Right kidney (tissue), 1 donor: ENCODE data around the gene MEAF6.
A peak's percentile ranks its signal among the peaks of the same experiment; 100 is the strongest.

Experiments
- DNase-seq: peaks from one replicate; pipeline ENCODE4 v3.0.0-alpha.2; 2016

The MEAF6 gene

GRCh38 chr1:37485902-37486679 lies 28.5 kb downstream of the MEAF6 start:
- DNase-seq, result no peak

GRCh38 chr1:37484325-37485051 lies 30.1 kb downstream of the MEAF6 start:
- no peak for DNase-seq

- DNase-seq, result no peak
Measured at GRCh38 chr1:37483785-37484184, 30.8 kb downstream of the MEAF6 start.

DNA sequence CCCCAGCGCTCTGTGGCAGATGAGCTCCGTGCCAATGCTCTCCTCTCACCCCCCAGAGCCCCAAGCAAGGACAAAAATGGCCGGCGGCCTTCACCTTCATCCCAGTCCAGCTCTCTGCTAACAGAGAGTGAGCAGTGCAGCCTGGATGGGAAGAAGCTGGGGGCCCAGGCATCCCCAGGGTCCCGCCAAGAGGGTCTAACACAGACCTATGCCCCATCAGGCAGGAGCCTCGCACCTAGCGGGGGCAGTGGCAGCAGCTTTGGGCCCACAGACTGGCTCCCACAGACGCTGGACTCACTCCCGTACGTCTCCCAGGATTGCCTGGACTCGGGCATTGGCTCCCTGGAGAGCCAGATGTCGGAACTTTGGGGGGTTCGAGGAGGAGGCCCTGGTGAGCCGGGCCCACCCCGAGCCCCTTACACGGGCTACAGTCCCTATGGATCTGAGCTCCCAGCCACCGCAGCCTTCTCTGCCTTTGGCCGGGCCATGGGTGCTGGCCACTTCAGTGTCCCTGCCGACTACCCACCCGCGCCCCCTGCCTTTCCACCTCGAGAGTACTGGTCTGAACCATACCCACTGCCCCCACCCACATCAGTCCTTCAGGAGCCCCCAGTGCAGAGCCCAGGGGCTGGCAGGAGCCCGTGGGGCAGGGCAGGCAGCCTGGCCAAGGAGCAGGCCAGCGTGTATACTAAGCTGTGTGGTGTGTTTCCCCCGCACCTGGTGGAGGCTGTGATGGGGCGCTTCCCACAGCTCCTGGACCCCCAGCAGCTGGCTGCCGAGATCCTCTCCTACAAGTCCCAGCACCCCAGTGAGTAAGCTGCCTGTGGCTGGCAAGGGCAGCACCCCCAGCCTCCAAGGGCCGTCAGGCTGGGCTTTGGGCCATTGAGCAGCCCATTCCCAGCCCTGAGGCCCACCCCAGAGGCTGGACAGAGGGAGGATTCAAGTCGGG lies 31.5 kb downstream of the MEAF6 start:
- DNase-seq, result no peak

GRCh38 chr1:37482004-37482785 lies 32.4 kb downstream of the MEAF6 start:
- no peak for DNase-seq

DNA sequence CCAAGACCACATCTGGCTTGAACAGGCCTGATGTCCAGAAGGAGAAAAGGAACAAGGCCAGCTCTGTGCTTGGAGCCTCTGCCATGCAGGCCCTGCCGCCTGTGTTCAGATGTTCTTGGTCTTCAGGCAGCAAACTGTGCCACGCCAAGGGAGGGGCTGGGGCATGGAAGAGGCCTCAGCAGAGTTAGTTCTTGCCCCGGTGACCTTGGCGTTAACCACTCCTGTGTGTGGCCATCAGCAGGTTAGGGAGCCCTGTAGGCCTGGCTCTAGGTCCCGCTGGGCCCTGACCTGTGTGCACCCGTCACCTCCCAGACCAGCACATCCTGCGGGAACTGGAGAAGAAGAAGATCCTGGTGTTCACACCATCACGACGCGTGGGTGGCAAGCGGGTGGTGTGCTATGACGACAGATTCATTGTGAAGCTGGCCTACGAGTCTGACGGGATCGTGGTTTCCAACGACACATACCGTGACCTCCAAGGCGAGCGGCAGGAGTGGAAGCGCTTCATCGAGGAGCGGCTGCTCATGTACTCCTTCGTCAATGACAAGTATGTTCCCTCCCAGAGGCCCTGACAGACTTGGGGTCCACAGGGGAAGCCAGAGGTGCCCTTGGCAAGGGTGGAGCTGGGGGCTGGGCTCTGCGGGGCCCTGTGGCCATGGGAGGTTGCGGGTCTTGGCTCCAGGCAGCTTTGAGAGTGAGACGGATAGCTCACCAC lies 33.1 kb downstream of the MEAF6 start:
- DNase-seq, result no peak

DNA sequence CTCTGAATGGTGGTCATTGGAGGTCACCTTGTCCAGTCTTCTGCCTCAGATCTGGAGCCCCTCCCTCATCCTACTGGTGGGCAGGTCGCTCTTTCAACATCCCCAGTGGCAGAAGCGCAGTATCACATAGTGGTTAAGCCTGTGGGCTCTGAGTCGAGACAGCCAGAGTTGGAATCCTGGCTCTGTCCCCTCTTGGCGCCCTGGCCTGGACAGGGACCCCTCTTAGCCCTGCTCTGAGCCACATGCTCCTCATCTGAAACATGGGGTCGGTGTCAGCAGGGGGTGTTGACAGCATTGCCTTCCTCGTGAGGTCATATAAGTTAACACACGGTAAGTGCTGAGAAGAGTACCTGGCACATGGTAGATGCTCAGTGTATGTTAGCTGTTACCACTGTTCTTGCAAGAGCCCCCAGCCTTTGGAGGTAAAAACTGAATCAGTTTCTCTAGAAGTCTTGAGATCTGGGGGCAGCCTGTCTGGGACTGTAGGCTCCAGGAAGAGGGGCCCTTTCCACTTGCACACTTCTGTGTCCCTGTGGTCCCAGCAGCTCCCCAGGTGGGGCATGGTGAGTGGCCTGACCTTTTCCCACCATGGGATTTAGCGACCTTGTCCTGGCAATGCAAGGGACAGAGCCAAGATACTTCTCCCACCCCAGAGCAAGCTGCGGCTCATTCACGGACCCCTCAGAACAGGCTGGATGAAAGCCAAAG lies 33.8 kb downstream of the MEAF6 start:
- DNase-seq, result no peak

DNA sequence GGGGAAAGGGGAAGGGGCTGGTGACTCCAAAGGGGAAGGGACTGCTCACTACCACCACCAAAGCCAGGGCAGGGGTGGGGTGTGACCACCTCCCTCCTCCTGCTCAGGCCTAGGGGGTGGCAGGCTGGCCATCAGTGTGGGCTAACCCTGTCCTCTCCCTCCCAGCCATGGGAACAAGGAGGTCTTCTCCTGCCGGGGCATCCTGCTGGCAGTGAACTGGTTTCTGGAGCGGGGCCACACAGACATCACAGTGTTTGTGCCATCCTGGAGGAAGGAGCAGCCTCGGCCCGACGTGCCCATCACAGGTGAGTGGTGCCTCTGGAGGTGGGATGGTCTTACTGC lies 34.5 kb downstream of the MEAF6 start:
- DNase-seq, result no peak

DNA sequence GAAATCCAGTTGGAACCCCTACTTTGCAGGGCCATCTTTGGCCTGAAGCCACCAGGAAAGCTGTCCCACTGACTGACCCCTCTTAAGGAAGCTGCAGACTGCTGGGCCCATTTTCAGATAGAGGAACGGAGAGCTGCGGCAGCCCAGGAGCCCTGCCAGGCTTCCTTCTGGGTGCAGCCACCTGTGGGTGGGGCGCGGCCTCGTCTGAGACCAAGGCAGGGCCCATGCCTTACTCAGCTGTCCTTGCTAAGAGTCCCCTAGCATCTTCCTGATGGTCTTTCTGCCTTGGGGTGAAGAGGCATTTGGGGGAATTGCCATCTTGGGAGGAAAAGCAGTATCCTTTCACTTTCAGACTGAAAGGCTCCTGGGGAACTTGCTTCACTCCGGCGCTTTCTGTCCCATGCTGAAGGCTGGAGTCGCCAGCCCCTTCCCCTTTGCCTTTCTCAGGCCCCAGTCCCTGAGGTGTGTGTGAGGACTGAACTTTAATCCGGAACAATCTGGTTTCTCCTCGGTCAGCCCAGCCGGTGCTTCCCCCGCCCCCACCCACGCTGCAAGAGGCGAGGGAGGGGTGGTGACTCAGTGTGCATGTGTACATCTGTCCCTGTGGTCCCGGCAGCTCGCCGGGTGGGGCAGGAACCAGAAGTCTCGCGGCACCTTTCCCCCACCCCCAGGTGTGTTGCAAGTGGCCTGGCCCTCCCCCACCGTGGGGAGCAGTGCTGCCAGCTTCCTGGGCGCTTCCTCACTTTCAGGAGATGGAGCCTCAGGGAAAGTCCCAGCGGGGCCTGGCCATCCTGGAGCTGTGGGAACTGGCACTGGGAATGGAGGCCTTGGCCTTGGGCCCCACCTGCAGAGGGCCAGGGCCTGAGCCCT lies 35.1 kb downstream of the MEAF6 start:
- peak; percentile 40 for DNase-seq

DNA sequence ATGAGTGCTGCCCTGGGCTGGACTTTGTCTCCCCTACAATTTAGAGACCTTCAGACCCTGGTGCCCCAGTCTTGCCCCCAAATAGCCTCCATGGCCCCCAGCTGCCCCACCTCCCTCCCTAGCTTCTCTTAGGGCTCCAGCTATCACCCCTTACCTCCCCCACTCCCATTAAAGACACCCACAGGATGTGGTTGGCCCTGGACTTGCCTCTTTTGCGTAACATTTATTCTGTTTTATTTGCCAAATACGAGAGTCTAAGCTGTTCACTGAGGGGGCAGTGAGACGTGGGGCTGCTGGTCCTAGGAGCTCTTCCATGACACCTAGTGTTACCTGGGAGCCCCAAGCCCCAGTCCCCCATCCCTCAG lies 35.7 kb downstream of the MEAF6 start:
- DNase-seq, result no peak

GRCh38 chr1:37478451-37478881 lies 36.1 kb downstream of the MEAF6 start:
- DNase-seq, result no peak

GRCh38 chr1:37477946-37478345 lies 36.6 kb downstream of the MEAF6 start:
- DNase-seq, result no peak

- no peak for DNase-seq
Measured at GRCh38 chr1:37477198-37477931, 37.2 kb downstream of the MEAF6 start.

GRCh38 chr1:37476460-37477197 lies 37.9 kb downstream of the MEAF6 start:
- DNase-seq, result no peak

GRCh38 chr1:37476087-37476452 lies 38.5 kb downstream of the MEAF6 start:
- DNase-seq, result no peak

DNA sequence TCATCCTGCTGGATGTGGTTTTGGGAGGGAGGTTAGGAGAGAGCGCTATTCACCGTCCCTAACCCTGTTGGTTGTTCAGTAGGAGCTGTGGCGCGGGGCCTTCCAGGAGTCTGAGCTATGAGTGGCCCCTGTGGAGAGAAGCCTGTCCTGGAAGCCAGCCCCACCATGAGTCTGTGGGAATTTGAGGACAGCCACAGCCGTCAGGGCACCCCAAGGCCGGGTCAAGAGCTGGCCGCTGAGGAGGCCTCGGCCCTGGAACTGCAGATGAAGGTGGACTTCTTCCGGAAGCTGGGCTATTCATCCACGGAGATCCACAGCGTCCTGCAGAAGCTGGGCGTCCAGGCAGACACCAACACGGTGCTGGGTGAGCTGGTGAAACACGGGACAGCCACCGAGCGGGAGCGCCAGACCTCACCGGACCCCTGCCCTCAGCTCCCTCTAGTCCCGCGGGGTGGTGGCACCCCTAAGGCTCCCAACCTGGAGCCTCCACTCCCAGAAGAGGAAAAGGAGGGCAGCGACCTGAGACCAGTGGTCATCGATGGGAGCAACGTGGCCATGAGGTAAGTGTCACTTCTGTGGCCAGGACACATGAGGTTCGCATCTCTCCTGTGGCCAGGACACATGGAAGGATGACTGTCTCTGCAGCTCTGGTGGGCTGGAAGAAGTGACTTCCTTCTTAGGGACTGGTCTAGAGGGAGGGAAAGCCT lies 39.0 kb downstream of the MEAF6 start:
- DNase-seq, result no peak

DNA sequence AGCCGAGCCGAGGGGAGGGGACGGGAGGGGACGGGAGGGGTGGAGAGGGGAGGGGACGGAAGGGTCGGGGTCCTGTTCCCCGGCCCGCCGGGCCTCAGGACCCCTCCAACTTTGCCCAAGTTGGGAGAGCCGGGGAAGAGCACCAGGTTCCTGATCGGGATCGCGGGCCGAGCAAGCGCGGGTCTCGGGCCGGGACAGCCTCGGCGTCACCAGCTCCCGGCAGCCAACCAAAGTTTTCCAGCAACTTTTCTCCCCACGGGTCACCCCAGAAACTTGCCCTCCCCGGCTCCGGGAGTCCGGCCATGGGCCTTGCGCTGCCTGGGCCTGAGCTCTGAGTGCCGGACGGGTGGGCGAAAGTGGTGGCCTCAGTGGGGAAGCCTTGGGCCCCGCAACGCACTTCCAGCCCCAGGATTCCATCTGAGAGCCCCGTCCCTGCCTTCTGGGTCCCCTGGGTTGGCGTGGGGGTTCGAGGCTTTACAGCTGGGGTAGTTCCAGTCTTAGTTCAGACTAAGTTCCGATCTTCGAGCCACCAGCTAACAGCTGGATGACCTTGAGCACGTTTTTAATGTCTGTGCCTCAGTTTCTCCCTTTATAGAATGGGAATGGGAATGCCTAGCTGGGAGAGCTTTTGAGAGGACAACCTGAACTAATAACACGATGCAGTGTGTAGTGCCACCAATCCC lies 39.7 kb downstream of the MEAF6 start:
- peak; percentile 64 for DNase-seq
